Omental fat pad (tissue), 4 donors: Measurements from ENCODE around the gene SPAG17. TPM values are rescaled to one million over a fixed set of nuclear protein-coding genes. Genes with fewer than 3 reads are reported as not detected.

Experiments
- ATAC-seq: fragments of 150-250 bp; one replicate; pipeline ENCODE4 v1.9.1; 2016; ENCODE audit warnings: mild to moderate bottlenecking, moderate library complexity; ENCODE audit not compliant: low FRiP score
- DNase-seq: peaks from one replicate; pipeline ENCODE4 v3.0.0-alpha.2; 2019; ENCODE audit warnings: low spot score
- CTCF ChIP-seq, 3 donors: fragments of 450-650 bp; IDR thresholded peaks; one replicate each; pipeline ENCODE4 v1.5.1; 2016 to 2017; ENCODE audit warnings: antibody characterized with exemption in 3 of 3, mild to moderate bottlenecking in 3 of 3, moderate library complexity in 2 of 3
- total RNA-seq, 4 donors: library from RNA; depleted of rRNA; stranded (reverse); fragments of >200 nt; gene quantifications; one replicate each; pipeline ENCODE4 v1.1.0, GENCODE V29; 2016

Gene SPAG17
- total RNA-seq, 4 donors from 2014 or later, result 0.16 to 1.2 (median 0.24) TPM; not detected in 1

- ATAC-seq (no peak), DNase-seq (no peak)
- no peak for TF ChIP-seq CTCF (IDR thresholded peaks at IDR 0.05)
These were observed 1.4 kb downstream of the SPAG17 start for GRCh38 chr1:118183586-118183985.

- no peak for TF ChIP-seq CTCF (IDR thresholded peaks at IDR 0.05)
- no peak for ATAC-seq
These were observed 7.0 kb downstream of the SPAG17 start for GRCh38 chr1:118177998-118178397.

GRCh38 chr1:118169016-118169415, 16.0 kb downstream of the SPAG17 start:
- no peak for TF ChIP-seq CTCF (IDR thresholded peaks at IDR 0.05)
- ATAC-seq (no peak), DNase-seq (no peak)

More at GRCh38 chr1:118177998-118178397, 7.0 kb downstream of the SPAG17 start:
- DNase-seq, result no peak

- ATAC-seq (no peak), DNase-seq (no peak)
- TF ChIP-seq CTCF (IDR thresholded peaks at IDR 0.05), result no peak
These were observed 24.2 kb downstream of the SPAG17 start for GRCh38 chr1:118160806-118161205.

GRCh38 chr1:118159569-118159968, 25.5 kb downstream of the SPAG17 start:
- no peak for TF ChIP-seq CTCF (IDR thresholded peaks at IDR 0.05)
- ATAC-seq, result no peak
- DNase-seq, result no peak

GRCh38 chr1:118158924-118159323, 26.1 kb downstream of the SPAG17 start:
- ATAC-seq (no peak), DNase-seq (no peak)
- no peak for TF ChIP-seq CTCF (IDR thresholded peaks at IDR 0.05)

- no peak for ATAC-seq
- TF ChIP-seq CTCF (IDR thresholded peaks at IDR 0.05), result no peak
- DNase-seq, result no peak
These were observed 27.5 kb downstream of the SPAG17 start for GRCh38 chr1:118157506-118157905.
